Measurements from ENCODE around the gene SPAG17.

SPAG17 gene

GRCh38 chr1:118032883-118033282, 152.1 kb downstream of the SPAG17 start:
- Histone ChIP-seq H3K36me3 (no peaks in the 10 kb centered on the region), H3K27ac (no peak overlapping the region), H3K9me3 (no peaks in the 10 kb centered on the region), H3K4me1 (no peaks in the 10 kb centered on the region), H3K27me3 (no peaks in the 10 kb centered on the region), H3K4me3 (no peak overlapping the region)
- no peak for TF ChIP-seq CTCF (IDR thresholded peaks at IDR 0.05)
- intact Hi-C loops (cut with DNase I; ENCODE audit: low total_unique reads), result no loop called here
- no peak for DNase-seq

- no peaks in the 10 kb centered on the region for H3K27me3 ChIP-seq
- DNase-seq, result no peak
- no peaks in the 10 kb centered on the region for H3K4me1 ChIP-seq
- intact Hi-C loops (cut with DNase I; ENCODE audit: low total_unique reads), result no loop called here
- no peak overlapping the region for H3K27ac ChIP-seq
- H3K9me3 ChIP-seq, result no peaks in the 10 kb centered on the region
- H3K4me3 ChIP-seq, result no peak overlapping the region
- no peak for TF ChIP-seq CTCF (IDR thresholded peaks at IDR 0.05)
- H3K36me3 ChIP-seq, result no peaks in the 10 kb centered on the region
These were observed 156.8 kb downstream of the SPAG17 start for GRCh38 chr1:118028267-118028666.

- H3K27ac ChIP-seq, result no peak overlapping the region
- no peak for TF ChIP-seq CTCF (IDR thresholded peaks at IDR 0.05)
- H3K4me1 ChIP-seq, result no peaks in the 10 kb centered on the region
- H3K36me3 ChIP-seq, result no peaks in the 10 kb centered on the region
- intact Hi-C loops (cut with DNase I; ENCODE audit: low total_unique reads), result no loop called here
- H3K27me3 ChIP-seq, result no peaks in the 10 kb centered on the region
- H3K4me3 ChIP-seq, result no peak overlapping the region
- no peaks in the 10 kb centered on the region for H3K9me3 ChIP-seq
- no peak for DNase-seq
These were observed 161.8 kb downstream of the SPAG17 start for GRCh38 chr1:118023199-118023598.

- TF ChIP-seq CTCF (IDR thresholded peaks at IDR 0.05), result no peak
- H3K27ac ChIP-seq, result no peak overlapping the region
- intact Hi-C loops (cut with DNase I; ENCODE audit: low total_unique reads), result no loop called here
- no peaks in the 10 kb centered on the region for H3K36me3 ChIP-seq
- H3K27me3 ChIP-seq, result no peaks in the 10 kb centered on the region
- no peaks in the 10 kb centered on the region for H3K4me1 ChIP-seq
- no peak overlapping the region for H3K4me3 ChIP-seq
- H3K9me3 ChIP-seq, result no peaks in the 10 kb centered on the region
- no peak for DNase-seq
These were observed 163.4 kb downstream of the SPAG17 start for GRCh38 chr1:118021668-118022067.

GRCh38 chr1:118018060-118018459, 167.0 kb downstream of the SPAG17 start:
- DNase-seq, result no peak
- no peaks in the 10 kb centered on the region for H3K36me3 ChIP-seq
- H3K9me3 ChIP-seq, result no peaks in the 10 kb centered on the region
- TF ChIP-seq CTCF (IDR thresholded peaks at IDR 0.05), result no peak
- no peaks in the 10 kb centered on the region for H3K4me1 ChIP-seq
- intact Hi-C loops (cut with DNase I; ENCODE audit: low total_unique reads), result no loop called here
- H3K4me3 ChIP-seq, result no peak overlapping the region
- no peaks in the 10 kb centered on the region for H3K27me3 ChIP-seq
- H3K27ac ChIP-seq, result no peak overlapping the region

- no peak for TF ChIP-seq CTCF (IDR thresholded peaks at IDR 0.05)
- Histone ChIP-seq H3K36me3 (no peaks in the 10 kb centered on the region), H3K27ac (no peak overlapping the region), H3K27me3 (no peaks in the 10 kb centered on the region), H3K4me1 (no peaks in the 10 kb centered on the region), H3K4me3 (no peak overlapping the region), H3K9me3 (no peaks in the 10 kb centered on the region)
- intact Hi-C loops (cut with DNase I; ENCODE audit: low total_unique reads), result no loop called here
- DNase-seq, result no peak
These were observed 171.1 kb downstream of the SPAG17 start for GRCh38 chr1:118013938-118014337.
